ENCODE measurements around the gene PRDM15. TPM values are rescaled to one million over a fixed set of nuclear protein-coding genes. Genes with fewer than 3 reads are reported as not detected.
A peak's percentile ranks its signal among the peaks of the same experiment; 100 is the strongest.

PRDM15 gene
- polyA plus RNA-seq, 1 experiment = 5.1 TPM

GRCh38 chr21:41881051-41881450 lies 1.9 kb upstream of the PRDM15 start:
- H3K27ac ChIP-seq (ENCODE audit: low read depth, low read length) = no peak overlapping the region
- TF ChIP-seq CTCF (IDR thresholded peaks at IDR 0.05; ENCODE audit: low read depth, low read length) = no peak
- CTCF ChIA-PET = interaction anchor here (1.2 kb wide), 1 partner anchor 240 kb away, joined by 3 read pairs; no protein-coding TSS in a partner anchor
- H3K9me3 ChIP-seq (ENCODE audit: control insufficient read depth, insufficient read depth, low read length) = no peaks in the 10 kb centered on the region
- no peak overlapping the region for H3K4me3 ChIP-seq (ENCODE audit: low read depth, low read length)
- H3K27me3 ChIP-seq (ENCODE audit: control insufficient read depth, insufficient read depth, low read length) = no peaks in the 10 kb centered on the region
- DNase-seq (ENCODE audit: low read depth, low spot score) = no peak
- POLR2A ChIA-PET = no interaction called here

GRCh38 chr21:41880153-41880552 lies 1.0 kb upstream of the PRDM15 start:
- H3K4me3 ChIP-seq (ENCODE audit: low read depth, low read length) = peak overlapping the region; percentile 65
- CTCF ChIA-PET = interaction anchor here (1.0 to 1.5 kb wide), 3 partner anchors 64 to 241 kb away, joined by 3 to 7 read pairs (median 4); no protein-coding TSS in a partner anchor
- no peaks in the 10 kb centered on the region for H3K9me3 ChIP-seq (ENCODE audit: control insufficient read depth, insufficient read depth, low read length)
- POLR2A ChIA-PET = interaction anchor here (1.5 kb wide), 1 partner anchor 52 kb away, joined by 9 read pairs; no protein-coding TSS in a partner anchor
- no peak for TF ChIP-seq CTCF (IDR thresholded peaks at IDR 0.05; ENCODE audit: low read depth, low read length)
- no peak overlapping the region for H3K27ac ChIP-seq (ENCODE audit: low read depth, low read length)
- no peak for DNase-seq (ENCODE audit: low read depth, low spot score)
- H3K27me3 ChIP-seq (ENCODE audit: control insufficient read depth, insufficient read depth, low read length) = no peaks in the 10 kb centered on the region

- H3K4me3 ChIP-seq (ENCODE audit: low read depth, low read length) = peak overlapping the region; percentile 83
- H3K27me3 ChIP-seq (ENCODE audit: control insufficient read depth, insufficient read depth, low read length) = no peaks in the 10 kb centered on the region
- ChIA-PET POLR2A (interaction anchor here (1.5 kb wide), 1 partner anchor 54 kb away, joined by 9 read pairs; no protein-coding TSS in a partner anchor), CTCF (interaction anchor here (1.5 kb wide), 1 partner anchor 238 kb away, joined by 4 read pairs; no protein-coding TSS in a partner anchor)
- H3K9me3 ChIP-seq (ENCODE audit: control insufficient read depth, insufficient read depth, low read length) = no peaks in the 10 kb centered on the region
- H3K27ac ChIP-seq (ENCODE audit: low read depth, low read length) = no peak overlapping the region
- peak; percentile 58 for DNase-seq (ENCODE audit: low read depth, low spot score)
- no peak for TF ChIP-seq CTCF (IDR thresholded peaks at IDR 0.05; ENCODE audit: low read depth, low read length)
Observed at GRCh38 chr21:41878831-41879189, 334 bp downstream of the PRDM15 start.

- CTCF ChIA-PET = interaction anchor here (0.9 to 1.5 kb wide), 6 partner anchors 61 to 265 kb away, joined by 3 to 13 read pairs (median 7); no protein-coding TSS in a partner anchor
- Histone ChIP-seq H3K4me3 (ENCODE audit: low read depth, low read length) (peak overlapping the region; percentile 83), H3K27ac (ENCODE audit: low read depth, low read length) (peak overlapping the region; percentile 57), H3K9me3 (ENCODE audit: control insufficient read depth, insufficient read depth, low read length) (no peaks in the 10 kb centered on the region), H3K27me3 (ENCODE audit: control insufficient read depth, insufficient read depth, low read length) (no peaks in the 10 kb centered on the region)
- TF ChIP-seq CTCF (IDR thresholded peaks at IDR 0.05; ENCODE audit: low read depth, low read length) = no peak
- POLR2A ChIA-PET = interaction anchor here (0.5 to 1.5 kb wide), 4 partner anchors 54 to 220 kb away, joined by 3 to 9 read pairs (median 4); no protein-coding TSS in a partner anchor
- DNase-seq (ENCODE audit: low read depth, low spot score) = no peak
Observed at GRCh38 chr21:41877901-41878830, 978 bp downstream of the PRDM15 start.
